ENCODE measurements around the gene OSBPL6.

The OSBPL6 gene

GRCh38 chr2:178246696-178247095, 52.4 kb downstream of the OSBPL6 start:
- no peak overlapping the region for H3K27ac ChIP-seq (ENCODE audit: low read depth, low read length)
- peaks cover 0 to 6% of the 10 kb centered on the region in 2 donors for H3K4me1 ChIP-seq (ENCODE audit: control insufficient read depth in 1 of 2, insufficient read depth in 2 of 2, low read length in 2 of 2)
- no peaks in the 10 kb centered on the region for H3K9me3 ChIP-seq (ENCODE audit: control insufficient read depth in 1 of 2, low read length in 2 of 2)
- no peaks in the 10 kb centered on the region for H3K27me3 ChIP-seq (ENCODE audit: control insufficient read depth in 1 of 2, insufficient read depth in 2 of 2, low read length in 2 of 2)
- no peak overlapping the region for H3K4me3 ChIP-seq (ENCODE audit: low read depth in 1 of 2, low read length in 2 of 2)
- H3K9ac ChIP-seq (ENCODE audit: low read depth in 1 of 2, low read length in 2 of 2) = no peak overlapping the region
- H3K36me3 ChIP-seq (ENCODE audit: control insufficient read depth in 1 of 2, insufficient read depth in 2 of 2, low read length in 2 of 2) = no peaks in the 10 kb centered on the region

DNA sequence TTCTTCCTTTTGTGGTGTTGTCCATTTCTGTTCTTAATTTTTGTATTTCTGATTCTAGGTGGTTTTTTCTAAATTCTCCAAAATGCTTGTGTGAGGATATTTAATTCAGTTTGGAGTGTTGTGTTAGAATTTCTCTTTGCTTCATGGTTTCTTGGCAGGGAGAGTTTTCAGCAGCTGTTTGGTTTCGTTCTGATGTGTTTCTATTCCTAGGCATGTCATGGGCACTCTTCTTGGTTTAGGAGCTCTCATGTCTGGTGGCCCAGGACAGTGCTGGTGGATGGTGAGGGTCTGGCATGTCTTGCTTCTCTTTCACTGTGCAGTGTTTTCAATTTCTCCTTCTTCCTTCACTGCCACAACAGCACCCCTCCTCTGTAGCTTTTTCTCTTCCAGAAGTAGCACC, 52.9 kb downstream of the OSBPL6 start:
- H3K27ac ChIP-seq (ENCODE audit: low read depth, low read length) = no peak overlapping the region

GRCh38 chr2:178250429-178250828, 56.1 kb downstream of the OSBPL6 start:
- no peak overlapping the region for H3K4me3 ChIP-seq (ENCODE audit: low read depth in 1 of 2, low read length in 2 of 2)
- H3K4me1 ChIP-seq (ENCODE audit: control insufficient read depth in 1 of 2, insufficient read depth in 2 of 2, low read length in 2 of 2) = no peaks in the 10 kb centered on the region
- no peaks in the 10 kb centered on the region for H3K9me3 ChIP-seq (ENCODE audit: control insufficient read depth in 1 of 2, low read length in 2 of 2)
- no peak overlapping the region for H3K27ac ChIP-seq (ENCODE audit: low read depth, low read length)
- H3K27me3 ChIP-seq (ENCODE audit: control insufficient read depth in 1 of 2, insufficient read depth in 2 of 2, low read length in 2 of 2) = no peaks in the 10 kb centered on the region
- H3K9ac ChIP-seq (ENCODE audit: low read depth in 1 of 2, low read length in 2 of 2) = no peak overlapping the region
- H3K36me3 ChIP-seq (ENCODE audit: control insufficient read depth in 1 of 2, insufficient read depth in 2 of 2, low read length in 2 of 2) = no peaks in the 10 kb centered on the region

More for the DNA sequence above, 52.9 kb downstream of the OSBPL6 start:
- Histone ChIP-seq H3K27me3 (ENCODE audit: control insufficient read depth in 1 of 2, insufficient read depth in 2 of 2, low read length in 2 of 2) (no peaks in the 10 kb centered on the region), H3K9me3 (ENCODE audit: control insufficient read depth in 1 of 2, low read length in 2 of 2) (no peaks in the 10 kb centered on the region), H3K36me3 (ENCODE audit: control insufficient read depth in 1 of 2, insufficient read depth in 2 of 2, low read length in 2 of 2) (no peaks in the 10 kb centered on the region), H3K4me3 (ENCODE audit: low read depth in 1 of 2, low read length in 2 of 2) (no peak overlapping the region), H3K4me1 (ENCODE audit: control insufficient read depth in 1 of 2, insufficient read depth in 2 of 2, low read length in 2 of 2) (peaks cover 0 to under 1% of the 10 kb centered on the region in 2 donors), H3K9ac (ENCODE audit: low read depth in 1 of 2, low read length in 2 of 2) (no peak overlapping the region)

DNA sequence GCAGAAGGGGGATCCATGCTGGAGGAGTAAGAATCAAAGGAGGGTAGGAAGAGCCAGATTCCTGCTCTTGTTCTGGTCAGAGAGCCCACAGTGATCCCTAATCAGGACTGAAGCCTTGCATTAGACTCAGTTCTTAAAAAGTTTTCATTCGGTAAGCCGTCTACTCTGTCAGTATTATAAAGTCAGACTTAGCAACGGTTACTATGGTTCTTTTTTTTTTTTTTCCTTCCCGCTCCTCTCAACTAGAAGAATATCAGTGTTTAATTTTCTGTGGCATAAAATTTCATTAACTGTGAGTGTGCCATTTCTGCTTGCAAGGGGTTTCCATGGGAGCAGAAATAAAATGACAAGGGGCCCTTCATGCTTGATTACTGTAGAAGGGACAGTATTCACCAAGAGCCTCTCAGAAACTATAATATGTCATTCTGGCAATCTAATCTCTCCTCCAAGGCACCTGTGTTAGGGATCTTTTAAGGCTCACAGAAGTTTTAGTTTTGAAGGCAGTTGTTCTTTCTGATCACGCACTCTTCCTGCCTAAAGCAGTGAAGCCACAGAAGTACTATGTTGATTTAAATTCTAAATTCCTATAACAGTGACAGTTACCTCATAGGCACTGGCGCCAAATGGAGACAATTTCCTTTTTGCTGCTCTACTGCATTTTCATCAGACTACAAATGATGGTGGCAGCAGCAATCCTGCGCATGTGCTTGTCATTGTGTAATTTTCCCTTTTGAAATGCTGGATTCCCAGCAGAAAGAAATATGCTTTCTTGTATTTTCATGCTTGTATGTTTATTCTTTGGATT, 57.0 kb downstream of the OSBPL6 start:
- no peak overlapping the region for H3K27ac ChIP-seq (ENCODE audit: low read depth, low read length)
- H3K4me1 ChIP-seq (ENCODE audit: control insufficient read depth in 1 of 2, insufficient read depth in 2 of 2, low read length in 2 of 2) = no peaks in the 10 kb centered on the region
- H3K9me3 ChIP-seq (ENCODE audit: control insufficient read depth in 1 of 2, low read length in 2 of 2) = no peaks in the 10 kb centered on the region
- H3K9ac ChIP-seq (ENCODE audit: low read depth in 1 of 2, low read length in 2 of 2) = no peak overlapping the region
- no peak overlapping the region for H3K4me3 ChIP-seq (ENCODE audit: low read depth in 1 of 2, low read length in 2 of 2)
- no peaks in the 10 kb centered on the region for H3K36me3 ChIP-seq (ENCODE audit: control insufficient read depth in 1 of 2, insufficient read depth in 2 of 2, low read length in 2 of 2)
- H3K27me3 ChIP-seq (ENCODE audit: control insufficient read depth in 1 of 2, insufficient read depth in 2 of 2, low read length in 2 of 2) = no peaks in the 10 kb centered on the region

DNA sequence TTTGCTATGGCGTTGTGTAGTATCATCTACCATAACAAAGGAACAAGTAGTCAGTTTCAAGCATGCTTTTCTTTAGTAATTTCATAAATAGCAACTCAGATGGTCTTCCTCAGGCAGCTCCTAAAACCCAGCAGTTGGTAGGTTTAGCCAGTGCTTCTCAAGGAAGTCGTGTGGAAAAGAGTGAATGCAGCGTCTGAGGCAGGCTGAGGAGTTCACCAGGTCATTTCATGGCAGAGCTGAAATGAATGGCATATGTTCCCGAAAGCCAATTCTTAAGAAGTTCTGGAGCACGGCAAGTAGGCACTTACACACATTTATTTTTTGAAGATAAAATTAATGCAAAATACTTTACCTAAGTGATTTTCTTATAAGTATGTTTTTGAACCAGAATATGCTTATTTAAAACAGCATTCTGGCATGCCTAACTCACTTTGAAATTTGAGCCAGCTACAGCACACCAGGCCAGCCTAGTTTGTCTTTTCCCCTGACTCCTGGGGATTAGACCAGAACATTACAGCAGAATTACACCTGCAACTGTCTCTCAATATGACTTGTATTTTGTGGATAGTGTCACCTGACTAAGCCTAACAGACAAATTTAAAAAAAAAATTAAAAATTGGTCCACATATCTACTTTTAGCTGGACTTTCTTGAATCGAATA, 62.2 kb downstream of the OSBPL6 start:
- Histone ChIP-seq H3K27me3 (ENCODE audit: control insufficient read depth in 1 of 2, insufficient read depth in 2 of 2, low read length in 2 of 2) (no peaks in the 10 kb centered on the region), H3K9me3 (ENCODE audit: control insufficient read depth in 1 of 2, low read length in 2 of 2) (no peaks in the 10 kb centered on the region), H3K4me1 (ENCODE audit: control insufficient read depth in 1 of 2, insufficient read depth in 2 of 2, low read length in 2 of 2) (no peaks in the 10 kb centered on the region), H3K36me3 (ENCODE audit: control insufficient read depth in 1 of 2, insufficient read depth in 2 of 2, low read length in 2 of 2) (no peaks in the 10 kb centered on the region), H3K9ac (ENCODE audit: low read depth in 1 of 2, low read length in 2 of 2) (no peak overlapping the region), H3K27ac (ENCODE audit: low read depth, low read length) (no peak overlapping the region), H3K4me3 (ENCODE audit: low read depth in 1 of 2, low read length in 2 of 2) (no peak overlapping the region)

GRCh38 chr2:178257127-178257526, 62.8 kb downstream of the OSBPL6 start:
- H3K27ac ChIP-seq (ENCODE audit: low read depth, low read length) = no peak overlapping the region

DNA sequence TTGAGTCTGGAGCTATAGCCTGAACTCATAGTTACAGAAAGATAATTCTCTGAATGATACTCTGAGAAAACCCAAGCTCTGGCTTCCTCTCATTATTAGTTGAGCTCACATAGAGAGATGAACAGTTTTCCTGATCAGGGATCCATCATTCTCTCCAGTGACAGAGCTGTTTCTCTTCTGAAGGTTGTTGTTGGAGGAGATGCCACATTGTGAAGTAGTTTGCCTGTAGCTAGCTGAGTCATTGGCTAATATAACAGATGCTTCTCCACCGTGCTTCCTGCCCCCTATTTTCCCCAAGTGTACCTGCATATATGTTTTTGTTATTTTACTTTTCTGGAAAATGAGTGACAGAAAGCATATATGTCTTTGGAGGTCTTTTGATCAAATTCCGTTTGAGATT, 64.6 kb downstream of the OSBPL6 start:
- Histone ChIP-seq H3K27me3 (ENCODE audit: control insufficient read depth in 1 of 2, insufficient read depth in 2 of 2, low read length in 2 of 2) (no peaks in the 10 kb centered on the region), H3K9me3 (ENCODE audit: control insufficient read depth in 1 of 2, low read length in 2 of 2) (no peaks in the 10 kb centered on the region), H3K4me3 (ENCODE audit: low read depth in 1 of 2, low read length in 2 of 2) (no peak overlapping the region), H3K36me3 (ENCODE audit: control insufficient read depth in 1 of 2, insufficient read depth in 2 of 2, low read length in 2 of 2) (no peaks in the 10 kb centered on the region), H3K4me1 (ENCODE audit: control insufficient read depth in 1 of 2, insufficient read depth in 2 of 2, low read length in 2 of 2) (no peaks in the 10 kb centered on the region), H3K27ac (ENCODE audit: low read depth, low read length) (no peak overlapping the region), H3K9ac (ENCODE audit: low read depth in 1 of 2, low read length in 2 of 2) (no peak overlapping the region)

More at GRCh38 chr2:178257127-178257526, 62.8 kb downstream of the OSBPL6 start:
- Histone ChIP-seq H3K4me1 (ENCODE audit: control insufficient read depth in 1 of 2, insufficient read depth in 2 of 2, low read length in 2 of 2) (no peaks in the 10 kb centered on the region), H3K27me3 (ENCODE audit: control insufficient read depth in 1 of 2, insufficient read depth in 2 of 2, low read length in 2 of 2) (no peaks in the 10 kb centered on the region), H3K4me3 (ENCODE audit: low read depth in 1 of 2, low read length in 2 of 2) (no peak overlapping the region), H3K36me3 (ENCODE audit: control insufficient read depth in 1 of 2, insufficient read depth in 2 of 2, low read length in 2 of 2) (no peaks in the 10 kb centered on the region), H3K9me3 (ENCODE audit: control insufficient read depth in 1 of 2, low read length in 2 of 2) (no peaks in the 10 kb centered on the region), H3K9ac (ENCODE audit: low read depth in 1 of 2, low read length in 2 of 2) (no peak overlapping the region)

DNA sequence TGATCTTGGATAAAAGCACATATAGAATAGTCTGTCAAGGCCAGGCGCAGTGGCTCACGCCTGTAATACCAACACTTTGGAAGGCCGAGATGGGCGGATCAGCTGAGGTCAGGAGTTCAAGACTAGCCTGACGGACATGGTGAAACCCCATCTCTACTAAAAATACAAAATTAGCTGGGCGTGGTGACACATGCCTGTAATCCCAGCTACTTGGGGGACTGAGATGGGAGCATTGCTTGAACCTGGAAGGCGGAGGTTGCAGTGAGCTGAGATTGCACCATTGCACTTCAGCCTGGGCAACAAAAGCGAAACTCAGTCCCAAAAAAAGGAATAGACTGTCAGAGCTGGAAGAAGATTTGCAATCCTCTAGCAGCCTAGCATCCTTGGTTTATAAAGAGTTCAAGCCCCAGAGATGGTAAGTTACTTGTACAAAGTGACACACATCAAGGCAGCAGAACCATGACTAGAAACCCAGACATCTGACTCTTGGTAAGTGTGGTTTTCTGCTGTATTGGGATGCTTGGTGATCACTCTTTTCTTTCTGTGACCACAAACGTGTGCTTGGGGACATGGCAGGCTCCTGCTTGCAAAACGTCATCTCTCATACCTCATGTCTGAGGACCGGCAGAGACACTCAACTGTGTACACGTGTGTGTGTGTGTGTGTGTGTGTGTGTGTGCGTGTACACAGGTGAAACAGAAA, 69.0 kb downstream of the OSBPL6 start:
- Histone ChIP-seq H3K9me3 (ENCODE audit: control insufficient read depth in 1 of 2, low read length in 2 of 2) (no peaks in the 10 kb centered on the region), H3K27ac (ENCODE audit: low read depth, low read length) (no peak overlapping the region), H3K4me3 (ENCODE audit: low read depth in 1 of 2, low read length in 2 of 2) (no peak overlapping the region), H3K36me3 (ENCODE audit: control insufficient read depth in 1 of 2, insufficient read depth in 2 of 2, low read length in 2 of 2) (no peaks in the 10 kb centered on the region), H3K9ac (ENCODE audit: low read depth in 1 of 2, low read length in 2 of 2) (no peak overlapping the region), H3K27me3 (ENCODE audit: control insufficient read depth in 1 of 2, insufficient read depth in 2 of 2, low read length in 2 of 2) (no peaks in the 10 kb centered on the region), H3K4me1 (ENCODE audit: control insufficient read depth in 1 of 2, insufficient read depth in 2 of 2, low read length in 2 of 2) (no peaks in the 10 kb centered on the region)

DNA sequence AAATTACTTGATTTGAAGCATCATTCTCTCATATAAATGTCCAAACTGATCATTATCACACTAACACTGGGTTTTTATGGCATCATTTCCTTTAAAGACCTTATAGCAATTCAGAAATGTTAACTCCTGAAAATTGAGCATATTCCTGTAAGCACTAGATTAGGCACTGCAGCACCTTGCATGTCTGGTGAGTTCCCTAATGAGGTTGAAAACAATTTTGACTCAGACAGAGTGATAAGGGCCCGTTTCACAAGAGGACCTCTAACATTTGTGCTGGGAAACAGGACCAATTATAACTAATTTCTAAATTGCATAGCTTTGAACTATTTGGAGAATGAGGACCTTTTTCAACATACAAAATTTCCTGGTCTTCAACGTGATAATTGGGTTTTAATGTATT, 69.9 kb downstream of the OSBPL6 start:
- Histone ChIP-seq H3K27me3 (ENCODE audit: control insufficient read depth in 1 of 2, insufficient read depth in 2 of 2, low read length in 2 of 2) (no peaks in the 10 kb centered on the region), H3K9me3 (ENCODE audit: control insufficient read depth in 1 of 2, low read length in 2 of 2) (no peaks in the 10 kb centered on the region), H3K4me1 (ENCODE audit: control insufficient read depth in 1 of 2, insufficient read depth in 2 of 2, low read length in 2 of 2) (no peaks in the 10 kb centered on the region), H3K27ac (ENCODE audit: low read depth, low read length) (no peak overlapping the region), H3K4me3 (ENCODE audit: low read depth in 1 of 2, low read length in 2 of 2) (no peak overlapping the region), H3K9ac (ENCODE audit: low read depth in 1 of 2, low read length in 2 of 2) (no peak overlapping the region), H3K36me3 (ENCODE audit: control insufficient read depth in 1 of 2, insufficient read depth in 2 of 2, low read length in 2 of 2) (no peaks in the 10 kb centered on the region)

- no peak overlapping the region for H3K27ac ChIP-seq (ENCODE audit: low read depth, low read length)
- no peaks in the 10 kb centered on the region for H3K27me3 ChIP-seq (ENCODE audit: control insufficient read depth in 1 of 2, insufficient read depth in 2 of 2, low read length in 2 of 2)
- no peaks in the 10 kb centered on the region for H3K9me3 ChIP-seq (ENCODE audit: control insufficient read depth in 1 of 2, low read length in 2 of 2)
- no peaks in the 10 kb centered on the region for H3K4me1 ChIP-seq (ENCODE audit: control insufficient read depth in 1 of 2, insufficient read depth in 2 of 2, low read length in 2 of 2)
- no peak overlapping the region for H3K9ac ChIP-seq (ENCODE audit: low read depth in 1 of 2, low read length in 2 of 2)
- H3K36me3 ChIP-seq (ENCODE audit: control insufficient read depth in 1 of 2, insufficient read depth in 2 of 2, low read length in 2 of 2) = no peaks in the 10 kb centered on the region
- H3K4me3 ChIP-seq (ENCODE audit: low read depth in 1 of 2, low read length in 2 of 2) = no peak overlapping the region
Measured at GRCh38 chr2:178265851-178266250, 71.5 kb downstream of the OSBPL6 start.

Data from duodenal mucosa (tissue), 2 donors.